GM12874 (cell line): ENCODE measurements around the gene NEK11.

Experiments used
- CTCF ChIP-seq: IDR thresholded peaks from 2 replicates; pipeline ENCODE4 v1.5.1; 2011; ENCODE audit warnings: low read depth, mild to moderate bottlenecking, control low read depth, low read length, moderate library complexity; ENCODE audit not compliant: insufficient read depth

Gene NEK11

GRCh38 chr3:131217296-131217741 is 190.6 kb downstream of the NEK11 start:
- no peak for TF ChIP-seq CTCF

DNA sequence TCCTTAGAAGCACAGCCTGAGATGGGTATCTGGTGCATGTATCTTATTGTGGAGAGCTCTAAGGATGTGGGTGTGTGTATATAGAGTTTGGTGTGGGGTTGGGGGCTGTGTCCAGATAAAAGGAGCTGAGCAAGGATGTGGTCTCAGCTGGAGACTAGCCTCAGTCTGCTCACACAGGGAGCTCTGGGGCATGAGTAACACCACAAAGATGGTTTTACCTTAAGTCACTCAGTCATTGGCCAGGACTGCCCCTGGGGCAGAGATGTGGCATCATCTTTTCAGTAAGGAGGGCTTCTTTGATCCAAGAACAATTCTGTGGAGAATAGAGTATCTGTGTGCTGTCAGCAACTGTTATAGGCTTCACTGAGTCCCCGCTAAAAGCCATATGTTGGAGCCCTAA is 191.5 kb downstream of the NEK11 start:
- TF ChIP-seq CTCF: no peak

- no peak for TF ChIP-seq CTCF
Measured at GRCh38 chr3:131221731-131222130, 195.1 kb downstream of the NEK11 start.

- no peak for TF ChIP-seq CTCF
Measured at GRCh38 chr3:131222599-131222998, 195.9 kb downstream of the NEK11 start.

DNA sequence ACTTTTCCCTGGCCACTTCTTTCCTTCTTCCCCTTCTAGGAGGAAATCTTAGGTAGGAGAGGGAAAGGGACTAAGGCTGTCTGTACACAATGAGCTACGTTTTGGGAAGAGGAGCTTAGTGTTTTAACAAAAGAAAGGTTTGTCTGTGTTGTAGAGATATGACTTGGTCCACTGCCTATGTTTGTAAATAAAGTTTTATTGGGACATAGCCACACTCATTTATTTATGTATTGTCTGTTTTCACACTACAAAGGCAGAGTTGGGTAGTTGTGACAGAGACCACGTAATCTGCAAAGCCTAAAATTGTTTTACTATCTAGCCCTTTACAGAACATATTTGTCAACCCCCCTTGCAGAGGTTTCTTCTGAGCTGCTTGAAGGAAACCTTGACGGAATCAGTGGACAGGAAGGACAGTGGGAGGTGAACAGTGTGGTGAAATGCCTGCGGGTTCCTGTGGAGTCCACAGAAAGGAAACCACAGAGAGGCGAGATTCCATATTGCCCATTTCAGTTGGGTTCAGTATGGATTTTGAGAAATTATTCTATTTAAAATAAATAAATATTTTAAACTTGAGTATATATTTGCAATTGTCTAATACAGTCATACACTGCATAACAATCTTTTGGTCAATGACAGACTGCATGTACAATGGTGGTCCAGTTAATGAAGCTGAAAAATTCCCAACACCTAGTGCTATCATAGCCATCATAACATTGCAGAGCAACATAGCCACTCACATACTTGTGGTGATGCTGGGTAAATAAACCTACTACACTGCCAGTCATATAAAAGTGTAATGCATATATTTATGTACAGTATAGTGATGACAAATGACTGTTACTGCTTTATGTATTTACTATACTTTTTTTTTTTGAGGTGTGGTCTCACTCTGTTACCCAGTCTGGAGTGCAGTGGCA is 197.0 kb downstream of the NEK11 start:
- no peak for TF ChIP-seq CTCF

DNA sequence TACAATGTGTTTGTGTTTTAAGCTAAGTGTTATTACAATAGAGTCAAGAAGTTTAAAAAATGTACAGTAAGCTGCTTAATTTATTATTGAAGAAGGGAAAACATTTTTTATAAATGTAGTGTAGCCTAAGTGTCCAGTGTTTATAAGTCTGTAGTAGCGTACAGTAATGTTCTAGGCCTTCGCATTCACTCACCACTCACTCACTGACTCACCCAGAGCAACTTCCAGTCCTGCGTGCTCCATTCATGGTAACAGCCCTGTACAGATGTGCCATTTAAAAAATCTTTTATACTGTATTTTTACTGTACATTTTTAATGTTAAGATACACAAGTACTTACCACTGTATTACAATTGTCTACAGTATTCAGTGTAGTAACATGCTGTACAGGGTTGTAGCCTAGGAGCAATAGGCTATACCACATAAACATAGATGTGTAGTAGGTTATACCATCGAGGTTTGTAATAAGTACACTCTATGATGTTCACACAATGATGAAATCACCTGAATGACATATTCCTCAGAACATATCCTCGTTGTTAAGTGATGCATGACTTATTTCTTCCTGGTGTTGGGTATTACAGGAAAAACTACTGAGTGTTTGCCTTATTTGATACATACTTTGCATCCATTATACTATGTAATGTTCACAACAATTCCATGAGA is 198.3 kb downstream of the NEK11 start:
- TF ChIP-seq CTCF: no peak

- no peak for TF ChIP-seq CTCF
Measured at GRCh38 chr3:131228522-131228921, 201.8 kb downstream of the NEK11 start.
